ENCODE data around the gene SEC14L1.

The SEC14L1 gene

GRCh38 chr17:77229786-77230435 is 89.1 kb downstream of the SEC14L1 start:
- DNase-seq (ENCODE audit: extremely low read depth, low read depth) = no peak
- H3K4me3 ChIP-seq (replicated peaks; ENCODE audit: low read depth, low read length) = no peak overlapping the region
- TF ChIP-seq CTCF (IDR thresholded peaks at IDR 0.05; ENCODE audit: low read depth, low read length, missing control alignments) = no peak

- H3K4me3 ChIP-seq (replicated peaks; ENCODE audit: low read depth, low read length) = no peak overlapping the region
- TF ChIP-seq CTCF (IDR thresholded peaks at IDR 0.05; ENCODE audit: low read depth, low read length, missing control alignments) = no peak
- no peak for DNase-seq (ENCODE audit: extremely low read depth, low read depth)
Measured at GRCh38 chr17:77230436-77230830, 89.7 kb downstream of the SEC14L1 start.

- TF ChIP-seq CTCF (IDR thresholded peaks at IDR 0.05; ENCODE audit: low read depth, low read length, missing control alignments) = no peak
- no peak overlapping the region for H3K4me3 ChIP-seq (replicated peaks; ENCODE audit: low read depth, low read length)
- no peak for DNase-seq (ENCODE audit: extremely low read depth, low read depth)
Measured at GRCh38 chr17:77231076-77231871, 90.5 kb downstream of the SEC14L1 start.

GRCh38 chr17:77233127-77233526 is 92.4 kb downstream of the SEC14L1 start:
- TF ChIP-seq CTCF (IDR thresholded peaks at IDR 0.05; ENCODE audit: low read depth, low read length, missing control alignments) = no peak
- no peak overlapping the region for H3K4me3 ChIP-seq (replicated peaks; ENCODE audit: low read depth, low read length)
- DNase-seq (ENCODE audit: extremely low read depth, low read depth) = no peak

- peak; percentile 72 for DNase-seq (ENCODE audit: extremely low read depth, low read depth)
- no peak overlapping the region for H3K4me3 ChIP-seq (replicated peaks; ENCODE audit: low read depth, low read length)
- no peak for TF ChIP-seq CTCF (IDR thresholded peaks at IDR 0.05; ENCODE audit: low read depth, low read length, missing control alignments)
Measured at GRCh38 chr17:77233635-77234334, 93.0 kb downstream of the SEC14L1 start.

- no peak for TF ChIP-seq CTCF (IDR thresholded peaks at IDR 0.05; ENCODE audit: low read depth, low read length, missing control alignments)
- no peak for DNase-seq (ENCODE audit: extremely low read depth, low read depth)
- H3K4me3 ChIP-seq (replicated peaks; ENCODE audit: low read depth, low read length) = peak overlapping the region; percentile 23; the same call in 1 of the 2 replicates
Measured at GRCh38 chr17:77234695-77235094, 93.9 kb downstream of the SEC14L1 start.

All from HFF-Myc (cell line).